Stimulated activated CD4-positive, alpha-beta T cell treated with anti-CD3 and anti-CD28 coated beads, Interleukin-15, amount 100 ng/mL, for 1 hour (primary cell): ENCODE measurements around the gene KRT6C.
"Not testable (repeated sequence)": the region's sequence is repeated elsewhere in the genome, so short reads cannot be mapped to it uniquely, and the experiment has no call there.

Source experiments
- DNase-seq, 2 donors: peaks; one replicate each; pipeline ENCODE4 v3.0.0-alpha.2; 2020; ENCODE audit warnings: low read depth in 1 of 2, low spot score in 1 of 2

The KRT6C gene

DNA sequence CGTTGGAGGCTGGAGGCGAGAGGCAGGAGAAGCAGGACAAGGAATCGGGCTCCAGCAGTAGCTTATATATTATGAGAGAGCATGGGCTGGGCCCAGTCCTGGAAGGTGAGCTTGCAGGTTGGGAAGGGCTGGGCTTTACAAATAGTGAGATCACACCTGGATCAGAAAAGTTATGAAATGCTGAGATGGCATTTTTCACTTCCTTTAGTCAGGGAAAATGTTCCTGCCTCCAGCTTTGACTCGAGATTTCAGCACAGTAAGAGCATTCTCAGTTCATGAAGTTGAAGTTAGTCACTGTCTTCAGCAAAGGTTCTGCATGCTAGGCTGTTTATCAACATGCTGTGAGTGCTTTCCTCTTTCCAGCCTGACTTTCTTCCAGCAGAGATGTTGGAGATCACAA, at the start of gene KRT6C:
Gene KRT6C (minus strand): TSS at position 38 of the 400 bp plus-strand sequence. CDS start 68 bp downstream, outside the sequence.
- no peak for DNase-seq

- no peak for DNase-seq
These were observed 48.9 kb upstream of the KRT6C start for GRCh38 chr12:52522346-52523011.

DNA sequence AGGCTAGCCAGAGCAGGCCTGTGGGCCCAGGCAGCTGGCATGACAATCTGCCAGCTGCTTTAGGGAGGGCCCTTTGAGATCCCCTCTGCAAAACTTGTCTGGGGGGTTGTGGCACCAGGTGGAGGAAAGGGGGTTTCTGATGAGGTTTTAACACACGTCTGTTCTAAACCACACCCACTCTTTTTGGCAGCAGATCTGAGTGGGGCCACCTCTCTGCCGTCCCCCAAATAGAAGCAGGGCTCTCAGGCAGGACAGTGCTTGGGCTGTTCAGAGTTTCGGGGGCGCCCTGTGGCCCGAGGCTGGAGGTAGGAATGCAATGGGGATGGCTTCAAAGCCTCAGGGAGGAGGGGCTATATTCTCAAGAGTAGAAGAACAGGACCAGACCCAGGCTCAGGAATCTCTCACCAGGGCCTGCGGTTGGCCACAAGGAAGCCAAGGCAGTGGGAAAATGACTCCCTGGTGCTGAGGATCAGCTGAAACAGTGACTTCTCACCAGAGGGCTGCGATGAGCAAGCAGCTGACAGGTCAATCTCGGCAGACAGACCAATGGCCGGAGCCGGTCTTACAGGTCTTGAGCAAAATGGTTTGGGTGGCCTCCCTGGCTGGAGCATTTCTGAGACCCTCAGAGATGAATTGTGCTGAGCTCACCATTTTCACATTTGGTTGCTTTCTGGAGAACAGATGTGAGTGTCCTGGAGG, 48.1 kb upstream of the KRT6C start:
- DNase-seq = no peak

DNA sequence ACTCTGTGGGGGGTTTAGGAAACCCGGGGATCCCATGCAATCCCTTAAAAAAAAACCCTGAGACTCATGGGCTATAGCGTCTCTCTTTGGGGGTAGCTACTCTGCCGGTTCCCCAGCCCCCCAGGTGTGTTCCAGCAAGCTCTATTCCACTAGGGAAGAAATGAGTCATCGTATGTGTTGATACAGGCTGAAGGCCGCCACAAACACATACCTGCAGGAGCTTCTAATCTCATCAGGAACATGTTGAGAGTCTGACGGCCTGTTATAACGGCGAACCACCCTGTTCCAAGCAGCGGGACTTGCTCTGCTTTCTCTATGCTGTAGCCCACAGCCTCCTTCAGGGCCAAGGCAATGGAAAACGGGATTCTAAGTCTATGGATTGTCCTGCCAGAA, 47.6 kb upstream of the KRT6C start:
- DNase-seq = no peak

- no peak for DNase-seq
These were observed 46.4 kb upstream of the KRT6C start, which contains the start of gene KRT5 for GRCh38 chr12:52519826-52520662. Gene KRT5 (minus strand): TSS chr12:52520394. CDS start chr12:52520296, 98 bp downstream.

DNA sequence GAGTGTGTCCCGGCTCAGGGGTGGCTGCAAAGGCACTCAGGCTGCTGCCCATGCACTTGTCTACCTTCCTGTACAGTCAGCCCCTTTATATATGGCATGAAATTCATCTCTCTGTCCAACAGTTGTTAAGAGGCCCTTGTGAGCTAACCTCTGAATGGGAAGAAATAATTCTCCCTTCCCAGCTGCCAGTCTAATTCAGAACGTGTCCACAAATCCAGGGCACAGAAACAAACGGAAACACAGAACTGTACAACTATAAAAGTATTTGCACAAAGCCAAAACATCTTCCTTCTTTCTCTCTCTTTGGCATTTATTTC, 45.7 kb upstream of the KRT6C start:
- no peak for DNase-seq

DNA sequence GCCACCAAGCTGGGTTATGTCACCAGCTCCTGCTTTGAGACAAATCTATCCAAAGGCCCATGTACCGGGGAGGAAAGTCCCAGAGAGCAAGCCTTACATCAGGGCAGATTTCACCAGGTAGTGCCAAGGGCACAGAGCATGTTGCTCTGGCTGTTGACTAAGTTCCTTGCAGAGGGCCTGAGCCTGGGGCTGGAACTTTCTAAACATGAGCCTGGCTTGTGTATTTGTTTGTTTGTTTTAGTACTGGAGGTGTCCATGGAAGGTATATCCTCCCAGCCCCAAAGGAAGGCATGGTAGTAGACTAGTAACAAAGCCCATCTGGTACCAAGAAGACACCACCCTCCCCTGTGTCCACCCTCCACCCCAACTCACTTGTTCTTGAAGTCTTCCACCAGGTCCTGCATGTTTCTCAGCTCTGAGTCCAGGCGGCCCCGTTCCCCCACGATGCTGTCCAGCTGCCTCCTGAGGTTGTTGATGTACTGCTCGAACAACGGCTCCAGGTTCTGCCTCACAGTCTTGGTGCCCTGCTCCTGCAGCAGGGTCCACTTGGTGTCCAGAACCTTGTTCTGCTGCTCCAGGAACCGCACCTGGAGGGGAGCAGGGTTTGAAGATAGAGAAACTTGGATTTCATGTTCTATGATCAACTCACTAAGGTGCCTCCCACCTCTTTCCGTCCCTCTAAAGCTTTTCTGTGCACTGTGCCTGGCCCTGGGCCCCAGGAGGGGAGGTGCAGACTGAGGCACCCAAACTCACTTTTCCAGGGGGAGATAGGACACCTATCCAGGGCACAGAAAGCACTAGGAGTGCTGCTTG, 45.2 kb upstream of the KRT6C start:
- DNase-seq = no peak

GRCh38 chr12:52517888-52518287, 44.3 kb upstream of the KRT6C start:
- DNase-seq = no peak

DNA sequence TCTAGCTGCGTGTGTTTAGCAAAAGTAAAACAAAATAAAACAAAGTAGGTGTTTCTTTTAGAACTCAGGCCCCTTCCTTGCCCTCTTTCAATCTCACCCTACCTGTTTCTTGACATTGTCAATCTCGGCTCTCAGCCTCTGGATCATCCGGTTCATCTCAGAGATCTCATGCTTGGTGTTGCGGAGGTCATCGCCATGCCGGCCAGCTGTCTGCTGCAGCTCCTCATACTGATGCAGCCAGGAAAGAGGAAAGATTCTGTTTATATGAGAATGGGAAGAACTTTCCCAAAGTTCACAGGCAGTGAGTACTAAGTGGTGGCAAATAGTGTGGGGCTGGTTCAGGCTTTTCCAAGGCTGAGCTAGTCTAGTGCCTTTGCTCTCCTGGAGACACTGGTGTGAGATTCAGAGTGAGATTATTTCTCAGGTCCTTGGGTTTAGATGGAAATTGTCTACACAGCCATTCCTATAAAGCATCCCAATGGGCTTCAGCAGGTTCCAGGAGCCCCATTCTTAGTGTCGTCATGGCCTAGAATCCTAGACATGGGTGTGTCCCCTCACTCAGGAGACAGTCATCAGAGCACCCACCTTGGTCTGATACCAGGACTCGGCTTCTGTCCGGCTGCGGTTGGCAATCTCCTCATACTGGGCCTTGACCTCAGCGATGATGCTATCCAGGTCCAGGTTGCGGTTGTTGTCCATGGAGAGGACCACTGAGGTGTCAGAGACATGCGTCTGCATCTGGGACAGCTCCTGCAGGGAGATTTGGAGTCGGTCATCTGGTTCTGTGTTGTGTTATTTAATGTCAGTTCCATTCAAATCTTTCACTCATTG, 43.6 kb upstream of the KRT6C start:
- no peak for DNase-seq

- no peak for DNase-seq
These were observed 42.6 kb upstream of the KRT6C start for GRCh38 chr12:52515927-52516831.

DNA sequence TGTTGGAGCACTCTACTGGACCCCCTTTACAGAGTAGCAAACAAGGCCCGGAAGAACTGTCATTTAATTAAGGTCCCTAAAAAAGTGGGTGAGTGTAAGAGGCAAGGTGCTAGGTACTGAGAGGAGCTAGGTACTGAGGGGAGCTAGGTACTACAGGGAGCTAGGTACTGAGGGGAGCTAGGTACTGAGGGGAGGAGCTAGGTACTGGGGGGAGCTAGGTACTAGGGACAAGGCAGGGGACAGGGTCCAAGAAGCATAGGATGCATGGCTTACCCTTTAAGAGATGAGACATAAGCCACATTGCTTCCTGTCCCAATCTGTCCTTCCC, 41.7 kb upstream of the KRT6C start:
- DNase-seq = no peak

DNA sequence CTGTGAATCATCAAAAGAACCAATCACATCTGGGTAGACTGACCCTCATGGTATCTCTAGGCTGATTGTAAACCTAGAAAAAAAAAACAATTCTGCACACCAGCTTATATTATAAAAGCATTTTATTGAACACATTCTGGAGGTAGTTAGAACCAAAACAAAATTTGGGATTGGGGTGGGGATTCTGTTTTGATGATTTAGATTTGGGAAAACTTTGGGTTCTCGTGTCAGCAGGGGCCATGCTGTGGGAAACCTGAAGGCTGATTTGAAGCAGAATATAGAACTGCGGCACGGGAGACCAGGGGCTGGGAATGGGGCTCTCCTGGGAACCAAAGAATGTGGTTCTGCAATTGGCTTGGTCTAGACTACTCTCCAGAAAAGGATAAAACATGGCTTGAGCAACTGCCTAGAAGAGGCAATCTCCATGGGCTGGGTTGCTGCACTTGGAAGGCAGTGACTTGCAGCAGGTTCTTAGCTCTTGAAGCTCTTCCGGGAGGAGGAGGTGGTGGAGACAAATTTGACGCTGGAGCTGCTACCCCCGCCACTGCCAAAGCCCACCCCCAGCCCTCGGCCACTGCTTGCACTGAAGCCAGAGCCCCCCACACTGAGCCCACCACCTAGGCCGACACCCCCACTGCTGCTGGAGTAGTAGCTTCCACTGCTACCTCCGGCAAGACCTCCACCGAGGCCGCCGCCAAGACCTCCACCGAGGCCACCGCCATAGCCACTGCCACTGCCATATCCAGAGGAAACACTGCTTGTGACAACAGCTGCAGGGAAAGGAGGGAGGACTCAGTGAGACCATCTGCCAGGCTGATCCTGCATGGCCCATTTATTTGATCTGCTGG, 41.1 kb upstream of the KRT6C start:
- no peak for DNase-seq

DNA sequence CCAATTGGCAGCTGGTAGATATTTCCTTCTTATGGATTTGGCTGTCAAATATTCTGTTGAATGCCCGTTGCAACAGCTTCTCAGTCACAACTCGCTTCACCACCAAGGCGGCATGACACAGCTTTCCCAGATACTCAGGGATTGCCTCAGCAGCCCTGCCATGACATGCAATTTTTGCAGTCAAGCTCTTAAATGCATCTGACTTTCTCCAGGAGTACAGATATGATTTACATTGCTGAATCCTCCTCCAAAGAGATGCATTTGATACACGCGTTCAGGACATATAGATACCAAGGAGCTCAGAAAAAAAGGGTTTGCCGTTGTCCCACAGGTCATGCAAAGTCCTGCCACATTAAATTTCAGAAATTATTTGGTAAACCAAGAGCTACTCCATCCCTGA, 40.1 kb upstream of the KRT6C start:
- DNase-seq = no peak

- DNase-seq = no peak
These were observed 34.6 kb upstream of the KRT6C start for GRCh38 chr12:52508211-52508610.

DNA sequence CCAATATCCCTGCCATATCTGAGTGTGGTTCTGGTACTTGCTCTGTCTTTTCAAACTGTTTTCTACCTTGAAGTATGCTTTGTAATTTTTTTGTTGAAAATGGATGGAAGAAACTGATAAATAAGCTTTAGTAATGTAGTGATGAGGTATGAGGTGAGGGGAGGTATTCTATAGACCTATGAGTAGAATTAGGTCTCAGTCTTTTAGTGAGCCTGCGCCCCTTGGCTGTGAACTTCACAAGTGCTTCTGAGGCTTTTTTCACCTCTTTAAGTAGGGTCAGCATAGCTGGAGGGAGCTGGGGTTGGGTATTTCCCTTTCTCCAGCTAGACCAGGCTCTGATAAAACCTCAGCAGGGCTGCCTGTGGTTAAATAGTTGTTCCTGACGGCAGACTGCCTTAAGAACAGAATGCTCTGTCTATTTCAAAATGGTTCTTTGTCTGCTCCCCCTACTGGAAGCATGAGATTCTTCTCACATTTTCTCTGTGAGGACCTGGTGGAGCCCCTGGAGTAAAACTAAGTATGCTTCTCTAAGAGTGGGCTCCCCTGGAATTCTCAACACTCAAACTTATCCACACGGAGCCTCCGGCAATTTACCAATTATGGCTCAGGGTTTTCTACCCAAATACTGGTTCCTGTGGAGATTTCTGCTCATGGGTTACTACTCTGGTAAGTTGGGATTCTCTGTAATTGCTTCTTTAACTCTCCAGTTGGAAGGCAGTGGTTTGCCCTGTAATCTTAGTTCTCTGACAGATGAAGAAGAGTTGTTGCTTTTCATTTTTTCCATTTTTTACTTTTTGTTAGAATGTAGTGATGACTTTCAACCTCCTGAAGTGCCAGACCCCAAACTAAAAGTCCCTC, 33.5 kb upstream of the KRT6C start:
- no peak for DNase-seq

- no peak for DNase-seq
These were observed 29.3 kb upstream of the KRT6C start for GRCh38 chr12:52502877-52503276.

- no peak for DNase-seq
These were observed 27.9 kb upstream of the KRT6C start for GRCh38 chr12:52501490-52501889.

DNA sequence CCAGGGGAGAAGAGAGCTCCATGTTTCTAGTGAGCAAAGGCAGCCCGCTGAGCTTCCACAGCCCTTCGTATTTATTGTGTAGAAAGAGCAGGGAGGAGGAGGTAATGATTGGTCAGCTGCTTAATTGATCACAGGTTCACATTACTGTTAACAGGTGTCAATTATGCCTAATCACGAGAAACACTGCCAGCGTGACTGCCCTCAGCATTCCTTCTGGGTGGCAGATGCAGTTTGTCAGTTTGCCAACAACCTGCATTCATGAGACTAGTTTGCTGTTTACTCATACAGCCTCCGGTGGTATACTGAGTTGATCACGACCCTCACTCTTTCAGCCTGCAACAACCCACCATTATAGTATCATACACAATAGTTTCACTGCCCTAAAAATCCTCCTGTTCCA, 27.0 kb upstream of the KRT6C start:
- DNase-seq = not testable (repeated sequence)
